ENCODE data around the gene HTRA1.

HTRA1 gene

DNA sequence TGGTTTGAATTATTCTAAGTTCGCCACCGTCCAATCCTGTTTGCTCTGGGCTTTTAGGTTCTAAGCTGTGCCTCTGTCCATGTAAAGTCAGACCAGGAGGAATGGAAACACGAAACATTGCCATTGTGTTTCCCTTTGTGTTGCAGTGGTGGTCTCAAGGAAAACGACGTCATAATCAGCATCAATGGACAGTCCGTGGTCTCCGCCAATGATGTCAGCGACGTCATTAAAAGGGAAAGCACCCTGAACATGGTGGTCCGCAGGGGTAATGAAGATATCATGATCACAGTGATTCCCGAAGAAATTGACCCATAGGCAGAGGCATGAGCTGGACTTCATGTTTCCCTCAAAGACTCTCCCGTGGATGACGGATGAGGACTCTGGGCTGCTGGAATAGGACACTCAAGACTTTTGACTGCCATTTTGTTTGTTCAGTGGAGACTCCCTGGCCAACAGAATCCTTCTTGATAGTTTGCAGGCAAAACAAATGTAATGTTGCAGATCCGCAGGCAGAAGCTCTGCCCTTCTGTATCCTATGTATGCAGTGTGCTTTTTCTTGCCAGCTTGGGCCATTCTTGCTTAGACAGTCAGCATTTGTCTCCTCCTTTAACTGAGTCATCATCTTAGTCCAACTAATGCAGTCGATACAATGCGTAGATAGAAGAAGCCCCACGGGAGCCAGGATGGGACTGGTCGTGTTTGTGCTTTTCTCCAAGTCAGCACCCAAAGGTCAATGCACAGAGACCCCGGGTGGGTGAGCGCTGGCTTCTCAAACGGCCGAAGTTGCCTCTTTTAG lies 52.9 kb downstream of the HTRA1 start:
- DNase-seq (ENCODE audit: low read depth in 2 of 2, low spot score in 1 of 2) = no peak

DNA sequence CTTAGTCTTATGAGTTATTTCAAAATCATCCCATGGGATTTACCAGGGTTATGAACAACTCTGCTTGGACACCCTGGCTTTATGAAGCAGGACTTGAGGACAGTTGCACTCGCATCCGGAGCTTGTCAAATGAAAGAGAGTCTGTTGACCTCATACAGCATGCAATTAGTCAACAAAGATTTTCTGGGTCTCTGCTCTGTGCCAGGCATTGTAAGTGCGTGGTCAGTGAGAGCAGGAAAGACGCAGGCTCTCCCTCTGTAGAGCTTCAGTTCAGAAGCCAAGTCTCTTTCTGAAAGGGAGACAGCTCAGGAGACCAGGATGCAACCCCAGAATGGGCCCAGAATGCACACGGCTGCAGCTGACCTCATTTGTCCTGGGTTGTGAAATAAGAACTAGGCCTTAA lies 53.7 kb downstream of the HTRA1 start:
- DNase-seq (ENCODE audit: low read depth in 2 of 2, low spot score in 1 of 2) = no peak

DNA sequence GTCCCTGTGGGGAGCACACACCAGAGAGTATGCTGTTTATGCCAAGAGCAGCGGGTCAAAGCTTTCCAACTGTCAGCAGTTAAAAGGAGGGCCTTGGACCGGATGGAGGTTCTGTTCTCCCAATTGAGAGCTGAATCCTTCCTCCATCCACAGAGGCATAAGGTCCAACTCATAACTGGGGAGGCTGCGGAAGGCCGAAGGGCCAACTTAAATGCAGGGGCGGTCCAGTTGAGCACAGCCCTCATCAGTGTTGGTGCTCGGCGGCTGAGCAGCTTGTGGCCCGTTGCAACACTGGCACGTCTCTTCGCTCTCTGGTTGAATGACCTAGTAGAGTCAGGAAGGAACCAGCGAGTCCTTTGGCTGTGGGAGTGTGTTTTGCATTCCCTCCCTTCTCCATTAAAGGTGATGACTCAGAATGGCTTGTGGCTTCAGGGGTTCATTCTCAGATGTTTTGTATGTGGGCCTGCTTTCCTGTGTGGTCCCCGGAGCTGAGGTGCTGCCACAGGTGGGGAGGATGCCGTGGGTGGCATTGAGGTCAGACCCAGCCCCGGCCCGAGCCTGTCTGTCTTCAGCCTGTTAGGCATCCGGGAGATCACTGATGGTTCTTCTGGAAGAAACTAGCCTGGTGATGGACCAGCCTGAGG lies 54.4 kb downstream of the HTRA1 start:
- DNase-seq (ENCODE audit: low read depth in 2 of 2, low spot score in 1 of 2) = peak; percentile 14 to 44

DNA sequence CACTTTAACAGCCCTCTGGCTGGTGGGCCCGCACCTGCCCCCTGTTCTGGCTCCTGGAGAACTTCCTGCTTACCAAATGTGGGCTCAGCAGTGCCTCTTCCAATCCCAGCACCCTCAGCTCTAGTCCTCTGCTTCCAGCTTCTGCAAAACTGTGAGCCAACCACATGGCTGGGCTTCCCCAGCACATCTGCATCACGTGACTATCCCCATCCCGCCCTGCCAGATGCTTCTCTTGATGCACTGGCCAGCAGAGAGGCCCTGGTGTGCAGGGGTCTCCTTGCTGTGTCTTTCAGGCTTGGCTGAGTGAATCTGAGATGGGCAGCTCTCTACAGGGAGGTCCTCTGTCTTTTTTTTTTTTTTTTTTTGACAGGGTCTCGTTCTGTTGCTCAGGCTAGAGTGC lies 55.4 kb downstream of the HTRA1 start:
- DNase-seq (ENCODE audit: low read depth in 2 of 2, low spot score in 1 of 2) = no peak

DNA sequence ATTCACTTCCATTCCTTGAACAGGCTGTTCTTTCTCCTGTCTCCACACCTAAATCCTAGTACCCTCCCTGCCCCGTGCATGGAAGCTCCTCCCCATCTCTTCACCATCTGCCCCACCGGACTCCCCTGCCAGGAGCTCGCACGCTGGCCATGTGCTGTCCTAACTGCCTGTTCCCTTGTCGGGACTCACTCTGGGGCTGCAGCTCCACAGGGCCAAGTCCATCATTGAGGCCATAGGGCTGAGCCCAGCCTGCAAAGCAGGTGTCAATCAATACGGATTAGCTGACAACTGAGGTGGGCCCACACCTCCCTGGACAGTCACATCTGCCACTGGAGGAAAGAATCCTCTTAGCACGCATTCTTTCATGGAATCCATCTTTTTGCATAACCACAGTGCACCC lies 57.8 kb downstream of the HTRA1 start:
- DNase-seq (ENCODE audit: low read depth in 2 of 2, low spot score in 1 of 2) = no peak

DNA sequence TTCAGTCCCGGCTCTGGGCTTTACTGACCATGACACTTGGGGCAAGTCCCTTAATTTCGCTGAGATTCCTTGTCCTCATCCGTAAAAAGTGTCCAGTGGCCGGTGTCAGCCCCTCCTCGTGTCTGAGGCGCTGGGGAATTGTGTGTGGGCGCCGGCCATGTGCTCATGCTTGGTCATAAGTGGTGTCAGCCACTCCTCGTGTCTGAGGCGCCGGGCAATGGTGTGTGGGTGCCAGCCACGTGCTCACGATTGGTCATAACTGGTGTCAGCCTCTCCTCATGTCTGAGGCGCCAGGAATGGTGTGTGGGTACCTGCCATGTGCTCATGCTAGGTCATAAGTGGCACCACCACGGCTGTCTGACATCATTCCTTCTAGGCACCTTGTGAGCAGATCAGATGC lies 58.5 kb downstream of the HTRA1 start:
- no peak for DNase-seq (ENCODE audit: low read depth in 2 of 2, low spot score in 1 of 2)

- DNase-seq (ENCODE audit: low read depth in 2 of 2, low spot score in 1 of 2) = no peak
These were observed 59.7 kb downstream of the HTRA1 start for GRCh38 chr10:122521011-122521410.

DNA sequence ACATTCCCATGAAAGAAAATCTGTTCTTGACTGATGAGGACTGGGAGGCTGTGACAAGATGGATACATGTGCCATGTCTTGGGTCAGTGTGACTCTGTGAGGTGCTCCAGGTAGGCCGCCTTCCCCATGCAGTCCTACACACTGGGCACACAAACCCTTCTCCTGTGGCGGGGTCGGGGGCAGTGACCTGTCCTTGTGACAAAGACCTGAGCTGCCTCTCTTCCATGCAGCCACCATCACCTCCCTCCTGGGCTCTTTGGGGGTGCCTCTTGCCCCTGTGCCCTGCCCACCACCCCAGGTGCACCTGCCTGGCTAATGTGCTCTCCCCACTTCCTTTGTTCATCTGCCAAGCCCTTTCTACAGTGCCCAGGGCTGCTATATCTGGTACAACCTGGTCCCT lies 63.5 kb downstream of the HTRA1 start:
- no peak for DNase-seq (ENCODE audit: low read depth in 2 of 2, low spot score in 1 of 2)

- no peak for DNase-seq (ENCODE audit: low read depth in 2 of 2, low spot score in 1 of 2)
These were observed 64.4 kb downstream of the HTRA1 start for GRCh38 chr10:122525788-122526187.

- no peak for DNase-seq (ENCODE audit: low read depth in 2 of 2, low spot score in 1 of 2)
These were observed 65.5 kb downstream of the HTRA1 start for GRCh38 chr10:122526892-122527291.

DNA sequence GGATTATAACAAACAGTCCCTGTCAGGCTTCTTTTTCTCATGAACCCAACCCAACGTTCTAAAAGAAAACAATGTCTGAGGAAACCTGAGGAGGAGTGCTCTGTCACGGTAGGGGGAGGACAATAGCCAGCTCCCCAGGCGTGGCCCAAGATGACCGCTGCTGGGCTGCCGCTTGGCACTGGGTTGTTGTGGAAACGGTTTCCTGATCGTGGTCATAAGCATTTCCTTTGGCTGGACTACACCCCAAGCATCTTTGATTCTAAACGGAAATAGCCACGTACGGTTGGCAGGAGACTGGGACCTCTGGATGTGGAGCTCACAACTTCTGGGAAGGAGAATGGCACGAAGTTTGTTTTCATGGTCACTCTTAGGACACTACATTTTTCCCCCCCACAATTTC lies 68.8 kb downstream of the HTRA1 start:
- DNase-seq (ENCODE audit: low read depth in 2 of 2, low spot score in 1 of 2) = no peak

DNA sequence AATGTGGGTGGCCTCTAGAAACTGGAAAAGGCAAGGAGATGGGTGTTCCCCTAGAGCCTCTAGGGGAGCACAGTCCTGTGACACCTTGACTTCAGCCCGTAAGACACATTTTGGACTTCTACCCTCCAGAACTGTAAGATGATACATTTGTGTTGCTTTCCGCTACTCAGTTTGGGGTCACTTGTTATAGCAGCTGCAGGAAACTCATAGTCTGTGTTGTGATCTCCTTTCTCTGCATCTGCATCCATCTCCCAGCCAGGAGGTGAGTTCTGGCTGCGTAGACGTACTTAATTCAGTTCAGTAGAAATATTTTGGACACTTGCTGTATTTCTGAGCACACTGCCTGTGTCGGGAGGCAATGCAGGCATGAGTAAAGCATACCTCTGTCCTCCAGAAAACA lies 69.9 kb downstream of the HTRA1 start:
- no peak for DNase-seq (ENCODE audit: low read depth in 2 of 2, low spot score in 1 of 2)

GRCh38 chr10:122531939-122532338 lies 70.6 kb downstream of the HTRA1 start:
- DNase-seq (ENCODE audit: low read depth in 2 of 2, low spot score in 1 of 2) = no peak

DNA sequence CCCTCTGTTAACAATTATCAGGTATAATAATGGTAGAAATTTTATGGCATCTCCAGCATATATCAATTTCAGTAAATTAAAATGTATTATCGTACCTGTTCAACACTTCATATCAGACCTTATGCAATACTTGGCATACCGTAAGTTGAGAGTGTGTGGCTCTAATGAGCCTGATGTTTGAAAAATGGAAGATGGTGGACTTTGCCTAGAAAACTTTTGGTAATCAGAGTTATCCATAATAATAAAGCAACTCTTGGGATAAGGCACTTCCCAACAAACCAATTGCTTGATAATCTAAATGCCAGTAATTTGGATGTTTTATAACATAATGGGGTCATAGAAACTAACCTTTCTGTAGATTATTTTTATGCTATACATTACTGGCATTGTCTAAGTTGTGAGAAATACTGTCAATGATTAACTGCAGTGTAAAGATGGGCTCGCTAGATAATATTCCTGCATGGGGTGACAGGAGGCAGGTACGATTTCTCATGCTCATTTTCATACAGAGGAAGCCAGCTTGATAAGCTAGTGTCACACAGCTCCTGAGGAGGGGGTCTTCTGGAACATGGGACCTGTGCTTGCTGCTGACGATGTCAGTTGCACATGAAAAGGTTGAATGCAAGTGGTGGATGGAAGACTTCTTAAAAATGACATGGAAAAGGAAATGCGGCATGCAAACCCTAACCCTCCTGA lies 71.4 kb downstream of the HTRA1 start:
- no peak for DNase-seq (ENCODE audit: low read depth in 2 of 2, low spot score in 1 of 2)

- no peak for DNase-seq (ENCODE audit: low read depth in 2 of 2, low spot score in 1 of 2)
These were observed 76.2 kb downstream of the HTRA1 start for GRCh38 chr10:122537545-122537944.

DNA sequence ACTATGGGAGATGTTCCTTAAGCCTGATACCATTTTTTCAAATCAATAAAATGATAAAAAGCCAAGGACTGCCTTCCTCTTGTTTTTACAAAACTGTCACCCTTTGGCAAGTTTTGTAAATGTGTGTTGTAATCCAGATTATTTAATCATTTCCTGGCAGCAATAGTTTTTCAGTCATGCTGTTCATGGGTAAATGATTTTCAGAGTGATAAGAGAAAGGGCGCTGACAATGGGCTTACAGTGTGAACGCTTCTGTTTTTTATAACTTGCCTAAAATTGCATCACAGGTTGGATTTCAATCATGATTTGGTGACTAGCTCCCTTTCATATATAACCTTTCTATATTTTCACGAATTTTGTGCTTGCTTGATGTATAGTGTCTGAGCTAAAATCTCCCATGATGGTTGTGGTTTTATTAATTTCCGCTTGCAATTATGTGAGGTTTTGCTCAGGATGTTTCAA lies 80.2 kb downstream of the HTRA1 start:
- DNase-seq (ENCODE audit: low read depth in 2 of 2, low spot score in 1 of 2) = no peak

DNA sequence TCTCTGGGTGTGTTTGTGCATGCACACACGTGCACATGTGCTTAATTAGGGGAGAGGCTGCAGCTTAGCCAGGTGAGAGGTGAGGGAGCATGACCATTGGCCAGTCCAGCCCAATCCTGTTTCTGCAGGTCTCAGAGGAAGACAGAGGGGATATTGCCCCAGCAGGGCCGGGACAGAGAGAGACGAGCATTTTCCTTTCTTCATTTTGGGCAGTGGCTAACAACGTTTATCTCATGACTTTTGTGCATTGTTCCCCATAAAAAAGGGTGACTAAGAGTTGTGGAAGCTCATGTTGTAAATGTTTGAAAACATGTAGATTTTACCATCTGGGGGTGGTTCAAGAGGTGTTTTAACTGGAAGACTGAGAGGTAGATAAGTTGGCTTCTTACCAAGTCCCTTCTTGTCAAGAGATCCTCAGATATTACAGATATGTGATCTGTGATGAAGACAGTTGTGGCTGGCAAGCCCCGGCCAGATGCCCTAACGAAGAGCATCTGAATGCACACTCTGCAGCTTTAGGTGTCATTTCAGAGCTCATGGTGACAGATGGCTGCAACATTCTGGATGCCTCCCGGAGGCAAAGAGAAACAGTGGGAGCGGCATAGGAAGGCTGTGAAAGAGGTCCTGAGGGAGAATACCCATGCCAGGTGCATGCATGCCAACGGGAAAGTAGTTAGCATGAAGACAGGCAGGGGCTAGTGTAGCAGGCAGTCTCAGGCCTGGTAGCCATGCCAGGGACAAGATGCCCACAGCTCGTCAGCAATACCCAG lies 82.5 kb downstream of the HTRA1 start:
- no peak for DNase-seq (ENCODE audit: low read depth in 2 of 2, low spot score in 1 of 2)

DNA sequence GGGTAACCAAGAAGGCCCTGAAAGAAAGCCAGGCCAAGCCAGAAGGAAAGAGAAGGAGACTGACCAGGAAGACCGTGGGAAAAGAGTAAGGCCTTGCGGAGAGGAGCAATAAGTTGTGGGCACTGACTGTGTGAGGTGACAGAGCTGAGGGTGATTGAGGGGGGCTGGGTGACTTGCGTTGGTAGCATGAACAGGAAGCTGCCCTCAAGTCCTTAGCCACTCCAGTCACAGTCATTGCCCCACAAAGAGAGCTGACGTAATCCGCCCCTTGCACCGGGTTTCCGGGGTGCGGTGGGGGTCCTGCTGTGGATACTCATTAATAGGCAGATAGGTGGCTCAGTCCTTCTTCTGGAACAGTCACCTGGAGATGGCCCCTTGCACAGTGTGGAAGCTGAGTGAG lies 83.1 kb downstream of the HTRA1 start:
- DNase-seq (ENCODE audit: low read depth in 2 of 2, low spot score in 1 of 2) = no peak

DNA sequence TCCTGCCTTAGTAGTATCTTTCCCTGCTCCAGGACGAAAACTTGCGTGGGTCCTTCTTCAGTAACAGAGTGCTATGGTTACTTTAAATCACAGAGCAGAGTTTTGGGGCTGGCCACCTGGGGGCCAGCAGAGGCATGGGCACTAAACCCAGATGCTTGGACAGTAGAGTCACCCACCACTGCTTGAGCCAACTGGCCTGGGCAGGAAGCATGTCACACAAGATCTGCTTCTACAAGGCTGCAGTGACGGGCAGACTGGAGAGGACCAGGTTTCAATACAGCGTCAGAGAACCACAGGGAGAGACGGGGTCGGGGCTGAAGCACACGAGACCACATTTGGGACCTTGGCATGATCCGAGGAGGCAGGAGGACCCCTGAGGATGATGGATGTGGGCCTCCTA lies 84.9 kb downstream of the HTRA1 start:
- no peak for DNase-seq (ENCODE audit: low read depth in 2 of 2, low spot score in 1 of 2)

GRCh38 chr10:122548407-122549085 lies 87.2 kb downstream of the HTRA1 start:
- no peak for DNase-seq (ENCODE audit: low read depth in 2 of 2, low spot score in 1 of 2)

DNA sequence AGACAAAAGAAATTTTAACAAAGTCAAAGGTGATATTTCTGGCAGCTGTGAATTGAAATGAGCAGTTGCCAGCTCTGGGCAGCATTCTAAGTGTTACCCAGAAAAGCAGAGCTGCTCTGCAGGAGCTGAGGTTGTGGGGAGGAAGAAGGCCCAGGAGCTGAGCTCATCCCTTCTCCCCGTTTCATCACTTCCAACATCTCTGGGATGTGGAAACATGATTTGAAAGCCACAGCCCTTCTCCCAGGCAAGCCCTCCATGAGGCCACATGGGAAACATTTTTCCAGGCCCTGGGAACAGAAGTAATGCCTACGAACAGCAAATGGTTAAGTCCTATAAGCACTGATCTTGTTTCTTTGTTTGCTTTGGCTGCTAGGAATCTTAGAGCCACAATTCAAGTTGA lies 88.3 kb downstream of the HTRA1 start:
- no peak for DNase-seq (ENCODE audit: low read depth in 2 of 2, low spot score in 1 of 2)

All from stimulated activated CD8-positive, alpha-beta memory T cell treated with anti-CD3 and anti-CD28 coated beads, Interleukin-4, amount 100 ng/mL, for 1 hour (primary cell).